Measurements from ENCODE around the gene TUBB8.
"Not testable (repeated sequence)": the region's sequence is repeated elsewhere in the genome, so short reads cannot be mapped to it uniquely, and the experiment has no call there.

The TUBB8 gene

DNA sequence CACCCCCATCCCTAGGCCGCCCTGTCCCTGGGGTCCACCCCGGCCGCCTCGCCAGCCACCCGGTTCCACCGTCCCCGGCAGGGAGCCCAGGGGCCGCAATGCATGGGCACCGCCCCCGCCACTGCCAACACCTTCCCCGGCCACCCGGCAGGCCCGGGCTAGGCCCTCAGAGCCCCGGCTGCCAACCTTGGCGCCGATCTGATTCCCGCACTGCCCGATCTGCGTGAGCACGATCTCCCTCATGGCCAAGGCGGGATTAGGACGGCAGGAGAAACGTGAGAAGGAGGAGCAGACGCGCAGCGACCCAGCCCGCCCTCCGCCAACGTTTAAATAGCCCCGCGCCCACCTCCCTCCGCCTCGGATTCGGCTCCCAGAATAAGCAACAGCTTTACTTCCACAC is at the start of gene TUBB8:
TSS of gene TUBB8 (minus strand) at position 301 of the 400 bp plus-strand sequence. CDS start at position 243, 58 bp downstream.
- DNase-seq (ENCODE audit: extremely low read depth in 1 of 2, low read depth in 1 of 2): no peak

GRCh38 chr10:96466-96865 is 47.4 kb upstream of the TUBB8 start:
- DNase-seq (ENCODE audit: extremely low read depth in 1 of 2, low read depth in 1 of 2): no peak

GRCh38 chr10:95356-96115 is 46.4 kb upstream of the TUBB8 start:
- DNase-seq (ENCODE audit: extremely low read depth in 1 of 2, low read depth in 1 of 2): no peak

- no peak for DNase-seq (ENCODE audit: extremely low read depth in 1 of 2, low read depth in 1 of 2)
Measured at GRCh38 chr10:94613-95012, 45.5 kb upstream of the TUBB8 start.

DNA sequence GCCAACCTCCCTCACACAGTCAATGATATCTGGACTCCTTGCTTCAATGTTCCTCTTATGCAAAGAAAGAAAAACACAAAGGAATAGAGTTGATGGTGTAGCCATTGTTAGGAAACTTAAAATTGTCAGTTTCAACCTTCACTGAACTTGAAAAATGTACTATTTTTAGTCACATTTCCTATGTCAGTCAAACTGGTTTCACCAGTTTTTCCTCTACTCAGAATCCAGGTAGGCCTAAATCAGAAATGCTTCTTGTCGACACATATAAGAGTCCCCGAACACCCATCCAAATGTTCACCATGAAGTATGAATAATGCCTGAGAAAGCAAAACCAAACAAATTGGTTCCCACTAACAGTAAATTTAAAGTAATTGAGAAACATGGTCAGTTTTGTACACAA is 43.8 kb upstream of the TUBB8 start:
- DNase-seq (ENCODE audit: extremely low read depth in 1 of 2, low read depth in 1 of 2): no peak

DNA sequence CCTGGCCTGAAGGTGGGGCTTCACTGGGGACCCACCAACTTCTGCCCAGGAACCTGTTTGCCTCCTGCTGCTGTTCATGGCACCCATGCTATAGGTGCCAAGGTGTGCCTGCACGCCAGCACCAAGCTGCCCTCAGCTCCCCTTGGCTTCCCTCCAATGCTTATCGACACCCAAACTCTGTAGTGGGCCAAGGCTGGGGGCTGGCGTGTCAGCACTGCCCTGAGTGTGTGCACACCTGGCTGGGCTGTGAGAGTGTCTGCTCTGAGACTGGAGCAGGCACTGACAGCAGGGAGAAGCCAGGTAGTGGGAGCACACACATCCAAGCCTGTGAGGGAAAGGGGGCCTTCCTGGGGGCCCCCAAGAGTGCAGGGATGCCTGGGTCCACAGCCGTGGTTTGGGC is 43.1 kb upstream of the TUBB8 start:
- no peak for DNase-seq (ENCODE audit: extremely low read depth in 1 of 2, low read depth in 1 of 2)

DNA sequence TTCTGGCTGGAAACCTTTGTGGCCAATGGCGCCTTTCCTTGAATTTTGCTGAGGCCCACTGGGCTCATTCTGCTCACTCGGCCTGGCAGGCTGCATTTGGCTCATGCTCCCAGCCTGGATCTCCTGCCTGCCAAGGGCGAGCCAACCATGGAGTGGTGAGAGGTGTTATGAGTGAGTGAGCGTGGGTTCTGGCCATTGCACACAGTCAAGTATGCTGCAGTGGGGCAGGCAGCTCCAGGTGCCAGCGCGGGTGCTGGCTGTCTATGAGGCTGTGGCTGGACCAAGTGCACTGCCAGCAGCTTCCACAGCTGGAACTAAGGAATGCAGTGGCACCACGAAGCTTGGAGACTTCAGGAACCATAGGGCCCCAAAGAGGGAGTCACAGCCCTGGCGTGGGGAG is 42.2 kb upstream of the TUBB8 start:
- no peak for DNase-seq (ENCODE audit: extremely low read depth in 1 of 2, low read depth in 1 of 2)

DNA sequence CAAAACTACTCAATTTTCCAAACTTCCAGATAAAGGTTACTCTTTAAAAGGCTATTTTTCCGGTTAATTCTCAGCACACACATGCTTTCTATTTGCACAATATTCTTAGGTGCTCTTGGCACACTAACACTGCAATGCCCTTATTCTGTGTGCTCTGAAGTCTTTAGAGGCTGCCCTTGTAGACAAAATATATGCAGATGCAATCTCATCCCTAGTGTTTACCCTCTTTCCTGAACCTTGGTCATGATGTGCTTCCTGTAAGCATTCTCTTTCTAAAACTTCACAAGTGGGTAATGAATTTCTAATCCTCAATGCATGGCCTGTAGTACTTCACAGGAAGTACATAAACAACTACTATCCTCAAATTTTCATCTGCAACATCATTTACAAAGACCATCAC is 41.1 kb upstream of the TUBB8 start:
- no peak for DNase-seq (ENCODE audit: extremely low read depth in 1 of 2, low read depth in 1 of 2)

- no peak for DNase-seq (ENCODE audit: extremely low read depth in 1 of 2, low read depth in 1 of 2)
Measured at GRCh38 chr10:89248-89647, 40.2 kb upstream of the TUBB8 start.

- no peak for DNase-seq (ENCODE audit: extremely low read depth in 1 of 2, low read depth in 1 of 2)
Measured at GRCh38 chr10:88253-88652, 39.2 kb upstream of the TUBB8 start.

GRCh38 chr10:87177-88080 is 38.3 kb upstream of the TUBB8 start:
- DNase-seq (ENCODE audit: extremely low read depth in 1 of 2, low read depth in 1 of 2): no peak

DNA sequence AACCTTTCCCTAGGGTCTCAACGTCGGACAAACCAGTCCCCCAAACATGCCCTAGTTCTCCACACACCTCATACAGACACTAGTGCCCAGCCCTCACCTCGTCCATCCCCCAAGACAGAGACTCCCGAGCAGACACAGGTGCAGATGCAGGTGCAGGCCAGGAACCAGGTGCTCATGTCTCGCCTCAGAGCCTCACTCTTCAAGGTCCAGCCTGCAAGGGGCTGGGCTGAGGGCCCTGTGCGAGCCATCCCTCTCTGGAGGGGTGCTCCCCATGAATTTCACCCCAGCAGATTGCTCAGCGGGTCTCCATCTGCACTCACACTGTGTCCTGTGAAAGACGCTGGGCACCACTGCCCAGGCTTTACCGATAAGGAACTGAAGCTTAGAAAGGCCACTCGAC is 36.9 kb upstream of the TUBB8 start:
- no peak for DNase-seq (ENCODE audit: extremely low read depth in 1 of 2, low read depth in 1 of 2)

DNA sequence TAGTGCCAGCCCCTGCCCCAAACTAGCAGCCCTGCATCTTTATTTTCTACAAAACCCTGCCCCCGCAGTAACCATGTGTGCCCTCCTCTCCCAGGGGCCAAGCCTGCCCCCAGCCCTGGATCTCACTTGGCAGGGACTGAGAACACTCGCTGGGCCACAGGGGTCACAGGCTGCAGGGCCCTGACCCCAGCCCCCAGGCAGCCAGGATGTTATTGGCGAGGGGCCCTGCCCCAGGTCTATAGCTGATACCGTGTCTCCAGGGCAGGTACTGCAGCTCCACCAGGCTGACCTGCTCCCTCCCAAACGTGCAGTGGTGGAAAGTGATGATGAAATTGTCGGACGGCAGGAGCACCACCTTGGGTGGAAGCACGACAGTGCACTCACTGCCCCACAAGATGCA is 35.9 kb upstream of the TUBB8 start:
- no peak for DNase-seq (ENCODE audit: extremely low read depth in 1 of 2, low read depth in 1 of 2)

DNA sequence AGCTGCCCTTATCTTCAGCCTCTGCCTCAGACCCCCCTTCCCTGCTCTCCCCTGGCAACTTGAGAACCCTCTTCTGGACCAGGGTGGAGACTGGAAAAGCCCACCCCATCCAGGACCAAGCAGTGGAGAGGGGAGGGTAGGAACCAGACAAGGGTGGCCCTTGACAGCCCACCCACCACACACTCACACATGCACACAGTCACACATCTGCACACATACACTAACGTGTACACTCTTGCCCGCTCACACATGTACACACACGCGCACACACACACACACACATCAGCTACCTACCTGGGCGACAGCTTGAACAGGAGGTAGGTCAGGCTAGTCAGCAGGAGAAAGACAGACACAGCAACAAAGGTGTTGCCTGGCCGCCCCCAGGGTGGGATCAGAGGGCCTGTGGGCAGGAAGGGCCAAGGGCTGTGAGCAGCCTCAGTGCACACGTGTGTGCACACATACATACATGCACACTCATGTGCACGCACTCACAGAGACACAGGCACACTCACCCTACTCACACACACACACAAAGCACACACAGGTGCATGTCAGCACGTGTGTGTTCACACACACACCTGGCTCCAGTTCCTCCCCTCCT is 34.9 kb upstream of the TUBB8 start:
- DNase-seq (ENCODE audit: extremely low read depth in 1 of 2, low read depth in 1 of 2): no peak

DNA sequence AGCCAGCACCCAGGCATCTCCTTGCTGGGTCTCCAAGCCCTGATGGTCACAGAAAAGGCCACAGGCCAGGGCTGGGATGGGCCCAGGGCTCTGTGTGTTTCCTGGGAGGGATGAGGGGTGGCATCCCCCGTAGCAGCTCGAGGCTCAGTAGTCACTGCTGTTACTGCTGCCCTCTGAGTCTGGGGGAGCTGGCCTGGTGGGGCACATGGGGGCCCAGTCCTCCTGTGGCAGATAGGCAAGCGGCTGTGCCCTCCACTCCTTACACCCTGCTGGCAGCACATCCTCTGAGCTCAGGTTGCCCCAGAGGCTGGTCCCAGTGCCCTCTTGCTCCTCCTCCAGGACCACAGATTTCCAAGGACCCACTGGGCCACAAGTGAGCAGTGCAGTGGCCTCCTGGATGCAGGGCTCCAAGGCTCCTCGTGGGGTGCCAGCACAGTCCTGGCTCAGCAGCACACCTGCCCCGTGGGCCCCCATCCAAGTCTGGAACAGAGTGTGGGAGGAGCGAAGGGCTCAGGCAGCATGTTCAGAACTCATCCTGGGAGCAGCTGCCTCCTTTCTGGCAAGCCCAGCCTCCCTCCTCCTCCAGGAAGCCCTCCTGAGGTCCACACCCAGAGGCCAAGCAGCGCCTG is 31.5 kb upstream of the TUBB8 start:
- DNase-seq (ENCODE audit: extremely low read depth in 1 of 2, low read depth in 1 of 2): no peak

DNA sequence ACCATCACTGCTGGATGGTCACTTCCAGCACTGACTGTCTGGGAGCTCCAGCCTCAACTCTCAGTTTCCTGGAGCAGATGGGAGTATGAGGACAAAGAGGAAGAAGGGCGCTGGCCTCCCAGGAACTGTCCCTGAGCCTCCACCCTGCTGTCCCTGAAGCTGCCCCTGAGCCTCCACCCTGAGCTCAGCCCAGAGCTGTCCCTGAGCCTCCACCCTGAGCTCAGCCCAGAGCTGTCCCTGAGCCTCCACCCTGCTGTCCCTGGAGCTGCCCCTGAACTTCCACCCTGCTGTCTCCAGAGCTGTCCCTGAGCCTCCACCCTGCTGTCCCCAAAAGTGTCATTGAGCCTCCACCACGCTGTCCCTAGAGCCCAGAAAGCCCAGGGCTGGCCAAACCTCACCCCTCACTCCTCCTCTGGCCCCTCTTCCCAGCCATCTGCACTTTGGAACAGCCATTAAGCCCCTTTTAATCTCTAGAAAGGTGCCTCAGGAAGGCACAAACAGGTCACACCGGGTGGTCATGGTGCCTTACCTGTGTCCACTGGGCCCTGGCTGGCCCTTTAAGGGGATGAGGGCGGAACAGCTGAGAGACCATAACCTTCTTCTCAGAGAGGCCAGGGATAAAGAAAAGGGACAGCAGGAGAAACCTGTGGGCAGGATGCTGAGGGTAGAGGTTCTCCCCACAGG is 30.6 kb upstream of the TUBB8 start:
- no peak for DNase-seq (ENCODE audit: extremely low read depth in 1 of 2, low read depth in 1 of 2)

GRCh38 chr10:78556-78955 is 29.5 kb upstream of the TUBB8 start:
- no peak for DNase-seq (ENCODE audit: extremely low read depth in 1 of 2, low read depth in 1 of 2)

GRCh38 chr10:74266-74621 is 25.1 kb upstream of the TUBB8 start:
- DNase-seq (ENCODE audit: extremely low read depth in 1 of 2, low read depth in 1 of 2): not testable (repeated sequence)

- peak in 1 of 2 donors; percentile 17 for DNase-seq (ENCODE audit: extremely low read depth in 1 of 2, low read depth in 1 of 2)
Measured at GRCh38 chr10:73543-74265, 24.6 kb upstream of the TUBB8 start.

- DNase-seq (ENCODE audit: extremely low read depth in 1 of 2, low read depth in 1 of 2): not testable (repeated sequence)
Measured at GRCh38 chr10:68156-68555, 19.1 kb upstream of the TUBB8 start.

All from activated CD8-positive, alpha-beta memory T cell treated with anti-CD3 and anti-CD28 coated beads for 1 hour (primary cell).